Activated CD4-positive, alpha-beta T cell treated with anti-CD3 and anti-CD28 coated beads, Interleukin-2, amount 50 U/mL, for 4 hours (primary cell): ENCODE results near the gene ROM1.

Experiments
- DNase-seq, 2 experiments: peaks; one replicate each; pipeline ENCODE4 v3.0.0-alpha.2; 2020

ROM1 gene

GRCh38 chr11:62588966-62589637, 24.0 kb upstream of the ROM1 start:
- peak; percentile 26 for DNase-seq

GRCh38 chr11:62591448-62592145, 21.5 kb upstream of the ROM1 start, which contains the start of gene TUT1:
Gene TUT1 (minus strand): TSS chr11:62591523. CDS start chr11:62591485, 38 bp downstream.
- peak; percentile 93 to 94 for DNase-seq

- no peak for DNase-seq
Observed at GRCh38 chr11:62592146-62592815, 20.8 kb upstream of the ROM1 start.

GRCh38 chr11:62592989-62593421, 20.1 kb upstream of the ROM1 start:
- no peak for DNase-seq

- peak; percentile 74 to 77 for DNase-seq
Observed at GRCh38 chr11:62593434-62594044, 19.5 kb upstream of the ROM1 start.

- DNase-seq: no peak
Observed at GRCh38 chr11:62595124-62595523, 17.9 kb upstream of the ROM1 start.

GRCh38 chr11:62599069-62599696, 13.9 kb upstream of the ROM1 start:
- DNase-seq: peak; percentile 95

- no peak for DNase-seq
Observed at GRCh38 chr11:62599901-62600300, 13.2 kb upstream of the ROM1 start.

GRCh38 chr11:62600367-62601121, 12.5 kb upstream of the ROM1 start:
- DNase-seq: no peak

GRCh38 chr11:62601122-62601371, 12.0 kb upstream of the ROM1 start:
- DNase-seq: peak; percentile 21 to 28

GRCh38 chr11:62601372-62602140, 11.5 kb upstream of the ROM1 start, which contains the start of gene MTA2:
Gene MTA2 (minus strand): TSS chr11:62601865. CDS start chr11:62601450, 415 bp downstream.
- peak; percentile 99 for DNase-seq

GRCh38 chr11:62602141-62603071, 10.7 kb upstream of the ROM1 start:
- DNase-seq: no peak

GRCh38 chr11:62603072-62603408, 10.0 kb upstream of the ROM1 start:
- DNase-seq: no peak

GRCh38 chr11:62603776-62604299, 9.2 kb upstream of the ROM1 start:
- no peak for DNase-seq

GRCh38 chr11:62604460-62605120, 8.5 kb upstream of the ROM1 start:
- no peak for DNase-seq

- DNase-seq: no peak
Observed at GRCh38 chr11:62605467-62605866, 7.6 kb upstream of the ROM1 start.

- no peak for DNase-seq
Observed at GRCh38 chr11:62605902-62606301, 7.2 kb upstream of the ROM1 start.

- no peak for DNase-seq
Observed at GRCh38 chr11:62607714-62608113, 5.3 kb upstream of the ROM1 start.

GRCh38 chr11:62608776-62609175, 4.3 kb upstream of the ROM1 start:
- no peak for DNase-seq

GRCh38 chr11:62610403-62610802, 2.7 kb upstream of the ROM1 start:
- DNase-seq: no peak
